Nephron (organoid): ENCODE measurements around the gene SOSTDC1.

ENCODE experiments used
- H3K27ac Mint-ChIP-seq, 3 experiments: 2 replicates each; pipeline ENCODE4 v1.8.0; 2020; ENCODE audit warnings: mixed read lengths in 3 of 3, mild to moderate bottlenecking in 2 of 3, moderate library complexity in 1 of 3
- H3K27me3 Mint-ChIP-seq: 2 replicates; pipeline ENCODE4 v1.8.0; 2021; ENCODE audit warnings: low read depth, mild to moderate bottlenecking, moderate library complexity, mixed read lengths
- H3K36me3 Mint-ChIP-seq: 2 replicates; pipeline ENCODE4 v1.8.0; 2020; ENCODE audit warnings: low read depth, mixed read lengths
- H3K4me1 Mint-ChIP-seq: 2 replicates; pipeline ENCODE4 v1.8.0; 2020; ENCODE audit warnings: mixed read lengths
- H3K4me3 Mint-ChIP-seq, 3 experiments: 2 replicates each; pipeline ENCODE4 v1.8.0; 2020; ENCODE audit warnings: mild to moderate bottlenecking in 3 of 3, mixed read lengths in 3 of 3, moderate library complexity in 2 of 3
- H3K9me3 Mint-ChIP-seq: 2 replicates; pipeline ENCODE4 v1.8.0; 2020; ENCODE audit warnings: mixed read lengths
- CTCF ChIP-seq, 3 experiments: fragments of 200-600 bp; sonication (generic); IDR thresholded peaks; one replicate each; pipeline ENCODE4 v1.5.0; 2021; ENCODE audit warnings: antibody characterized with exemption in 3 of 3; ENCODE audit not compliant: unreplicated experiment in 3 of 3

The SOSTDC1 gene

GRCh38 chr7:16438988-16439387 lies 26.6 kb downstream of the SOSTDC1 start:
- no peak overlapping the region for H3K27ac Mint-ChIP-seq
- H3K4me1 Mint-ChIP-seq: no peaks in the 10 kb centered on the region
- H3K36me3 Mint-ChIP-seq: no peaks in the 10 kb centered on the region
- H3K27me3 Mint-ChIP-seq: no peaks in the 10 kb centered on the region
- H3K9me3 Mint-ChIP-seq: no peaks in the 10 kb centered on the region
- TF ChIP-seq CTCF (IDR thresholded peaks at IDR 0.05; ENCODE audit: unreplicated experiment in 3 of 3): no peak
- H3K4me3 Mint-ChIP-seq: no peak overlapping the region

- Mint-ChIP-seq H3K4me3 (no peak overlapping the region), H3K36me3 (no peaks in the 10 kb centered on the region), H3K9me3 (no peaks in the 10 kb centered on the region), H3K4me1 (no peaks in the 10 kb centered on the region), H3K27me3 (no peaks in the 10 kb centered on the region), H3K27ac (no peak overlapping the region)
- TF ChIP-seq CTCF (IDR thresholded peaks at IDR 0.05; ENCODE audit: unreplicated experiment in 3 of 3): no peak
Measured at GRCh38 chr7:16436306-16436705, 29.2 kb downstream of the SOSTDC1 start.

DNA sequence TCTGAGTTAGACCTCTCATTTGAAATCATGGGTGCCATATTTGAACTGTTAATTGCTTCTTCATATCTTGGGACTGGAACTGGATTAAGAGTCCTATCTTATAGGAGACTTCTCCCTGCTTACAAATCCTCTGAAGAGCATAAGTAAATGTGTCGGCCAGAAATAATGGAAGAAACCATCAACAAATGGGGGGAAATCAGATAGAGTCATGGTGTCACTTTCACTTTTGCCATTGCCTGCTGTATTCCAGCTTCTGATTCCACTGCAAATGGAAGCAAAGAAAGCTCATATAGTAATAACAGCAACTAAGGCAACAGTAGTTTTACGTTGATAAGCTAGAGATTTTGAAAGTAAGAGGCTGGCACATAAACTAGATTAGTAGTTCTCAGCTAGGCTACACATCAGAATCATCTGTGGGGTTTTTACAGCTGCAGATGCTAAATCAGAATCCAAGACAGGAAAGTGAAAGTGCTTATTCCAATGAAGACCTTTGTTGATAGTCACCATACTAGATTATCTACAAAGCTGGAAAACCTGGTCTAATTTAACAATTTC lies 31.9 kb downstream of the SOSTDC1 start:
- H3K27me3 Mint-ChIP-seq: no peaks in the 10 kb centered on the region
- no peaks in the 10 kb centered on the region for H3K4me1 Mint-ChIP-seq

GRCh38 chr7:16432425-16432731 lies 33.2 kb downstream of the SOSTDC1 start:
- Mint-ChIP-seq H3K4me3 (no peak overlapping the region), H3K27me3 (no peaks in the 10 kb centered on the region), H3K4me1 (no peaks in the 10 kb centered on the region), H3K9me3 (no peaks in the 10 kb centered on the region), H3K36me3 (no peaks in the 10 kb centered on the region), H3K27ac (no peak overlapping the region)
- no peak for TF ChIP-seq CTCF (IDR thresholded peaks at IDR 0.05; ENCODE audit: unreplicated experiment in 3 of 3)

More for the DNA sequence above, 31.9 kb downstream of the SOSTDC1 start:
- Mint-ChIP-seq H3K4me3 (no peak overlapping the region), H3K27ac (no peak overlapping the region), H3K36me3 (no peaks in the 10 kb centered on the region), H3K9me3 (no peaks in the 10 kb centered on the region)
- no peak for TF ChIP-seq CTCF (IDR thresholded peaks at IDR 0.05; ENCODE audit: unreplicated experiment in 3 of 3)

DNA sequence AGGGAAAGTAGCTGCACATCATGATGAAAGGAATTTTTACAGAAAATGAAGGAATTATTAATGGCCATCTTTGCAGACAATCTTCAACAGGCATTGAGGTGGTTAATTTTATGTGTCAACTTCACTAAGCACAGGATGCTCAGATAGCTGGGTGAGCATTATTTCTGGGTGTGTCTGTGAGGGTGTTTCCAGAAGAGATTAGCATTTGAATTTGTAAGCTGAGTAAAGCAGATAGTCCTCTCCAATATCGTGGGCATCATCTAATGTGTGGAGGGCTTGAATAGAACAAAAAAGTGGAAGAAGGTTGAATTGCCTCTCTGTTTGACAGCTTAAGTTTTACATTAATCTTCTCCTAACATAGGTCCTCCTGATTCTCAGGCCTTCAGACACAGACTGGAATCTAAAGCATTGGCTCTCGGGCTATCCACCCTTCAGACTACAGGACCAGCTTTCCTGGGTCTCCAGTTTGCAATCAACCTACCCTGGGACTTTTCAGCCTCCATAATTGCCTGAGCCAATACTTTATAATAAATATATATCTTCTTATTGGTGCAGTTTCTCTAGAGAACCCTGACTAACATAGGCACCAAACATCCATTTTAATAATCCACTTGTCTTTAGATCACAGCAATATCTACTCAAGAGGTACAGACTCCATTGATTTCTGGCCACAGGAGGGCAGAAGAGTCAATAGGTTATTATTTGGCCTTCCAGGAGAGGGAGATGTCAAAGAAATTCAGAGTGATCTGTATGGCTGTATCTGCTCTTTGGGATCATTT lies 33.7 kb downstream of the SOSTDC1 start:
- no peak overlapping the region for H3K27ac Mint-ChIP-seq
- no peaks in the 10 kb centered on the region for H3K4me1 Mint-ChIP-seq
- H3K9me3 Mint-ChIP-seq: no peaks in the 10 kb centered on the region
- peak; percentile 31 to 52 (median 35) for TF ChIP-seq CTCF (IDR thresholded peaks at IDR 0.05; ENCODE audit: unreplicated experiment in 3 of 3)
- H3K36me3 Mint-ChIP-seq: no peaks in the 10 kb centered on the region
- H3K27me3 Mint-ChIP-seq: no peaks in the 10 kb centered on the region
- no peak overlapping the region for H3K4me3 Mint-ChIP-seq

GRCh38 chr7:16430133-16430532 lies 35.4 kb downstream of the SOSTDC1 start:
- H3K4me3 Mint-ChIP-seq: no peak overlapping the region
- no peaks in the 10 kb centered on the region for H3K36me3 Mint-ChIP-seq
- no peaks in the 10 kb centered on the region for H3K9me3 Mint-ChIP-seq
- H3K27ac Mint-ChIP-seq: no peak overlapping the region
- no peaks in the 10 kb centered on the region for H3K4me1 Mint-ChIP-seq
- TF ChIP-seq CTCF (IDR thresholded peaks at IDR 0.05; ENCODE audit: unreplicated experiment in 3 of 3): no peak
- peaks cover 4% of the 10 kb centered on the region for H3K27me3 Mint-ChIP-seq
